Coronary artery (tissue), 2 donors: ENCODE data around the gene CABP4.
A peak's percentile ranks its signal among the peaks of the same experiment; 100 is the strongest.

Experiments
- DNase-seq: peaks from one replicate; pipeline ENCODE4 v3.0.0-alpha.2; 2017; ENCODE audit warnings: low spot score
- H3K27ac ChIP-seq, 2 donors: fragments of 200-600 bp; sonication (generic); one replicate each; pipeline ENCODE4 v1.5.1; 2016 to 2019
- H3K4me3 ChIP-seq: fragments of 200-600 bp; sonication (generic); 2 replicates; pipeline ENCODE4 v1.5.1; 2016; ENCODE audit warnings: mild to moderate bottlenecking, moderate library complexity
- TF ChIP-seq, protein P1 (sequence below): fragments of 200-600 bp; sonication (generic); IDR thresholded peaks from one replicate; pipeline ENCODE4 v1.5.1; 2019; ENCODE audit warnings: antibody characterized with exemption

The CABP4 gene

DNA sequence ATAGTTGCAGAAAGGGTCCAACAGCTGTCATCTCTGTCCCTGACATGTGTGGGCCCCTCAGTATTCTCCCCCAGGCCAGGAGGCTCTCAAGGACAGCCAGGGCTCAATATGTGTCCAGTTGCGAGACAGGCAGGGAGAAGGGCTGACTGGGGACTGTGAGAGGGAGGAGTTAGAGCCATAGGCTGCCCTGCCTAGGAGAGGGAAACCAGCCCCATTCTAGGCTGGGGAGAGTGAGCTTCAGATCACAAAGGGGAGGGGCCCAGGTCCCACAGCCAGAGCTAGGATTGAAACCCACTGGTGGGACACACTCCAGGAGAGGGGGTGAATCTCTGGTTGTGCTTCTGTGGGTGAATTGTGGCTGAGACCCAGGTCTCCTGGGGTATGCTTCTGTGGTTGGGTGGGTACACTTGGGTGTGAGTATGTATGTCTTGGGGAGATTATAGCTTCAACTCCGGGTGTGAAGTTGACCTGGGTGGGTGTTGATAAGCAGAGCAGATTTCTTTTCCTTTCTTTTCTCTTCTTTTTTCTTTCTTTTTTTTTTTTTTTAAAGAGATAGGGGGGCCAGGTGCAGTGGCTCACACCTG is 41.8 kb upstream of the CABP4 start:
- TF ChIP-seq, protein P1, sequence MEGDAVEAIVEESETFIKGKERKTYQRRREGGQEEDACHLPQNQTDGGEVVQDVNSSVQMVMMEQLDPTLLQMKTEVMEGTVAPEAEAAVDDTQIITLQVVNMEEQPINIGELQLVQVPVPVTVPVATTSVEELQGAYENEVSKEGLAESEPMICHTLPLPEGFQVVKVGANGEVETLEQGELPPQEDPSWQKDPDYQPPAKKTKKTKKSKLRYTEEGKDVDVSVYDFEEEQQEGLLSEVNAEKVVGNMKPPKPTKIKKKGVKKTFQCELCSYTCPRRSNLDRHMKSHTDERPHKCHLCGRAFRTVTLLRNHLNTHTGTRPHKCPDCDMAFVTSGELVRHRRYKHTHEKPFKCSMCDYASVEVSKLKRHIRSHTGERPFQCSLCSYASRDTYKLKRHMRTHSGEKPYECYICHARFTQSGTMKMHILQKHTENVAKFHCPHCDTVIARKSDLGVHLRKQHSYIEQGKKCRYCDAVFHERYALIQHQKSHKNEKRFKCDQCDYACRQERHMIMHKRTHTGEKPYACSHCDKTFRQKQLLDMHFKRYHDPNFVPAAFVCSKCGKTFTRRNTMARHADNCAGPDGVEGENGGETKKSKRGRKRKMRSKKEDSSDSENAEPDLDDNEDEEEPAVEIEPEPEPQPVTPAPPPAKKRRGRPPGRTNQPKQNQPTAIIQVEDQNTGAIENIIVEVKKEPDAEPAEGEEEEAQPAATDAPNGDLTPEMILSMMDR: no peak
- no peak for DNase-seq
- H3K4me3 ChIP-seq: no peak overlapping the region
- no peak overlapping the region for H3K27ac ChIP-seq

- no peak for DNase-seq
- TF ChIP-seq, protein P1: no peak
- H3K4me3 ChIP-seq: peak within 1 kb of the TSS; percentile 60
- H3K27ac ChIP-seq: peak within 1 kb of the TSS; percentile 83 to 85
Measured at GRCh38 chr11:67415501-67416304, 39.5 kb upstream of the CABP4 start, which contains the start of gene CARNS1. TSS of gene CARNS1 (plus strand) at chr11:67415678. CDS start at chr11:67416200, 522 bp downstream.

GRCh38 chr11:67416416-67417335 is 38.5 kb upstream of the CABP4 start:
- no peak for DNase-seq
- Histone ChIP-seq H3K27ac (peak overlapping the region; percentile 83 to 85), H3K4me3 (peak overlapping the region; percentile 60)
- TF ChIP-seq, protein P1: no peak

GRCh38 chr11:67417425-67417824 is 37.7 kb upstream of the CABP4 start:
- no peak overlapping the region for H3K4me3 ChIP-seq
- TF ChIP-seq, protein P1: no peak
- no peak for DNase-seq
- H3K27ac ChIP-seq: peak overlapping the region; percentile 83 to 85

- TF ChIP-seq, protein P1: no peak
- Histone ChIP-seq H3K27ac (peak overlapping the region; percentile 70 to 83), H3K4me3 (peak overlapping the region; percentile 31)
- no peak for DNase-seq
Measured at GRCh38 chr11:67418476-67419281, 36.5 kb upstream of the CABP4 start.

GRCh38 chr11:67419325-67420049 is 35.7 kb upstream of the CABP4 start:
- Histone ChIP-seq H3K27ac (peak overlapping the region; percentile 82 to 97), H3K4me3 (no peak overlapping the region)
- TF ChIP-seq, protein P1: no peak
- no peak for DNase-seq
